ENCODE data around the gene C1orf74. TPM values are rescaled to one million over a fixed set of nuclear protein-coding genes. Genes with fewer than 3 reads are reported as not detected.
A peak's percentile ranks its signal among the peaks of the same experiment; 100 is the strongest.

The C1orf74 gene
- 1 to 10 TPM in 2 of 4 donors, under 1 TPM in 1, not detected in 1; 0.20 to 2.7 (median 2.4) TPM for total RNA-seq

GRCh38 chr1:209784265-209785169, at the start of gene C1orf74:
C1orf74 (minus strand) TSS chr1:209784559; CDS start chr1:209783634, 925 bp downstream.
- peaks cover 13 to 50% (median 25%) of the 10 kb centered on the region in 4 donors for H3K4me1 ChIP-seq

GRCh38 chr1:209831615-209832014, 47.3 kb upstream of the C1orf74 start:
- H3K27ac ChIP-seq, result no peak overlapping the region
- H3K4me3 ChIP-seq, result no peak overlapping the region
- TF ChIP-seq EP300 (IDR thresholded peaks at IDR 0.05; ENCODE audit: low read depth) (no peak), POLR2A (IDR thresholded peaks at IDR 0.05) (no peak)
- no peaks in the 10 kb centered on the region for H3K9me3 ChIP-seq
- intact Hi-C loops (cut with DNase I; ENCODE audit: low total_unique reads), result no loop called here
- peaks cover 0 to 24% (median 10%) of the 10 kb centered on the region in 4 donors for H3K4me1 ChIP-seq
- in situ Hi-C loops (cut with MboI; ENCODE audit: low pct_ligation_motif_present in 1 of 4, low pct_unique_long_range_greater_than_20kb in 1 of 4, low sequenced_read_pairs in 3 of 4), result no loop called here
- 94 to 100% methylated on average over 1 of the region's 1 CpG for WGBS, 2 donors (ENCODE audit: low coverage in 1 of 2)
- H3K27me3 ChIP-seq, result no peaks in the 10 kb centered on the region
- peaks cover 0 to 54% (median 26%) of the 10 kb centered on the region in 4 donors for H3K36me3 ChIP-seq
- DNase-seq, result no peak

More at GRCh38 chr1:209784265-209785169, at the start of gene C1orf74:
- peak in 1 of 5 experiments; percentile 22 for TF ChIP-seq CTCF (IDR thresholded peaks at IDR 0.05)
- TF ChIP-seq POLR2A (IDR thresholded peaks at IDR 0.05), result peak; percentile 79
- TF ChIP-seq EP300 (IDR thresholded peaks at IDR 0.05; ENCODE audit: low read depth), result peak; percentile 7
- peak; percentile 89 for TF ChIP-seq POLR2AphosphoS5 (IDR thresholded peaks at IDR 0.05)
- Histone ChIP-seq H3K27ac (peak within 1 kb of the TSS; percentile 85 to 89 (median 88)), H3K9me3 (no peaks in the 10 kb centered on the region), H3K36me3 (peaks cover 0 to 7% (median 0%) of the 10 kb centered on the region in 4 donors), H3K27me3 (no peaks in the 10 kb centered on the region), H3K4me3 (peak within 1 kb of the TSS; percentile 46 to 76 (median 68))
- intact Hi-C loops (cut with DNase I; ENCODE audit: low total_unique reads), result no loop called here
- peak; percentile 99 for DNase-seq
- in situ Hi-C loops (cut with MboI; ENCODE audit: low pct_ligation_motif_present in 1 of 4, low pct_unique_long_range_greater_than_20kb in 1 of 4, low sequenced_read_pairs in 3 of 4), result no loop called here
- 0 to 3% methylated on average over 4 to 45 of the region's 48 CpGs for WGBS, 2 donors (ENCODE audit: low coverage in 1 of 2)

- Histone ChIP-seq H3K27ac (no peak overlapping the region), H3K36me3 (peaks cover 0 to 45% (median 22%) of the 10 kb centered on the region in 4 donors), H3K9me3 (no peaks in the 10 kb centered on the region), H3K27me3 (no peaks in the 10 kb centered on the region), H3K4me1 (peaks cover 0 to 24% (median 10%) of the 10 kb centered on the region in 4 donors), H3K4me3 (no peak overlapping the region)
- intact Hi-C loops (cut with DNase I; ENCODE audit: low total_unique reads), result no loop called here
- TF ChIP-seq POLR2A (IDR thresholded peaks at IDR 0.05), result no peak
- TF ChIP-seq CTCF (IDR thresholded peaks at IDR 0.05), result no peak
- no peak for TF ChIP-seq EP300 (IDR thresholded peaks at IDR 0.05; ENCODE audit: low read depth)
- TF ChIP-seq POLR2AphosphoS5 (IDR thresholded peaks at IDR 0.05), result no peak
- DNase-seq, result no peak
- 77 to 81% methylated on average over 3 of the region's 3 CpGs for WGBS, 2 donors (ENCODE audit: low coverage in 1 of 2)
- in situ Hi-C loops (cut with MboI; ENCODE audit: low pct_ligation_motif_present in 1 of 4, low pct_unique_long_range_greater_than_20kb in 1 of 4, low sequenced_read_pairs in 3 of 4), result no loop called here
These were observed 46.4 kb upstream of the C1orf74 start for GRCh38 chr1:209830722-209831121.

- no peak for DNase-seq
- TF ChIP-seq EP300 (IDR thresholded peaks at IDR 0.05; ENCODE audit: low read depth) (no peak), CTCF (IDR thresholded peaks at IDR 0.05) (no peak), POLR2AphosphoS5 (IDR thresholded peaks at IDR 0.05) (no peak), POLR2A (IDR thresholded peaks at IDR 0.05) (no peak)
- no peaks in the 10 kb centered on the region for H3K27me3 ChIP-seq
- peaks cover 0 to 24% (median 10%) of the 10 kb centered on the region in 4 donors for H3K4me1 ChIP-seq
- H3K27ac ChIP-seq, result no peak overlapping the region
- no peak overlapping the region for H3K4me3 ChIP-seq
- peaks cover 0 to 38% (median 19%) of the 10 kb centered on the region in 4 donors for H3K36me3 ChIP-seq
- WGBS, 2 donors (ENCODE audit: low coverage in 1 of 2), result 89 to 93% methylated on average over 2 of the region's 2 CpGs
- intact Hi-C loops (cut with DNase I; ENCODE audit: low total_unique reads) (no loop called here), in situ Hi-C loops (cut with MboI; ENCODE audit: low pct_ligation_motif_present in 1 of 4, low pct_unique_long_range_greater_than_20kb in 1 of 4, low sequenced_read_pairs in 3 of 4) (no loop called here)
- H3K9me3 ChIP-seq, result no peaks in the 10 kb centered on the region
These were observed 45.4 kb upstream of the C1orf74 start for GRCh38 chr1:209829716-209830115.
